ENCODE measurements around the gene ALDH1A3.

Gene ALDH1A3

DNA sequence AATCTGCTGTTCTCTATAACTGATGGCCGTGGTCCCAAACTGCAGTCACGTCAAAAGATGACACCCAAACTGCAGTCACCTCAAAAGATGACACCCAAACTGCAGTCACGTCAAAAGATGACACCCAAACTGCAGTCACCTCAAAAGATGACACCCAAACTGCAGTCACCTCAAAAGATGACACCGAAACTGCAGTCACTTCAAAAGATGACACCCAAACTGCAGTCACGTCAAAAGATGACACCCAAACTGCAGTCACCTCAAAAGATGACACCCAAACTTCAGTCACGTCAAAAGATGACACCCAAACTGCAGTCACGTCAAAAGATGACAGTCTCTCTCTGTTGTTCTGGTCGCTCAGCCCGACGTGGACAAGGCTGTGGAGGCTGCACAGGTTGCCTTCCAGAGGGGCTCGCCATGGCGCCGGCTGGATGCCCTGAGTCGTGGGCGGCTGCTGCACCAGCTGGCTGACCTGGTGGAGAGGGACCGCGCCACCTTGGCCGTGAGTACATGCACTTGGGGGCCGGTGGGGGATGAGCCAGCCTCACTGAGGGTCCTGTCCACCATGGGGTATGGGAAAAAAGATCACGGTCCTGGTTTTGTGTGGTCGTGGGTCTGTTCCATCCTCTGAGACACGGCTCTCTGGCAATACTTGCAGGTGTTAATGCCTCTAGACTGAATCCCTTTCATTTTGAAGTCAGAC, 7.7 kb downstream of the ALDH1A3 start:
- H3K9ac ChIP-seq (ENCODE audit: low read length), result no peak overlapping the region
- no peak overlapping the region for H3K4me3 ChIP-seq (ENCODE audit: low read depth, low read length)
- no peaks in the 10 kb centered on the region for H3K36me3 ChIP-seq (ENCODE audit: control insufficient read depth, insufficient read depth, low read length)
- no peak overlapping the region for H3K27ac ChIP-seq (ENCODE audit: low read depth, low read length)
- H3K4me1 ChIP-seq (ENCODE audit: control insufficient read depth, insufficient read depth, low read length), result peaks cover 12% of the 10 kb centered on the region
- H3K9me3 ChIP-seq (ENCODE audit: control insufficient read depth, insufficient read depth, low read depth, low read length), result no peaks in the 10 kb centered on the region
- peaks cover 17% of the 10 kb centered on the region; the same call in 1 of the 2 replicates for H3K27me3 ChIP-seq (ENCODE audit: control insufficient read depth, insufficient read depth, low read length)

DNA sequence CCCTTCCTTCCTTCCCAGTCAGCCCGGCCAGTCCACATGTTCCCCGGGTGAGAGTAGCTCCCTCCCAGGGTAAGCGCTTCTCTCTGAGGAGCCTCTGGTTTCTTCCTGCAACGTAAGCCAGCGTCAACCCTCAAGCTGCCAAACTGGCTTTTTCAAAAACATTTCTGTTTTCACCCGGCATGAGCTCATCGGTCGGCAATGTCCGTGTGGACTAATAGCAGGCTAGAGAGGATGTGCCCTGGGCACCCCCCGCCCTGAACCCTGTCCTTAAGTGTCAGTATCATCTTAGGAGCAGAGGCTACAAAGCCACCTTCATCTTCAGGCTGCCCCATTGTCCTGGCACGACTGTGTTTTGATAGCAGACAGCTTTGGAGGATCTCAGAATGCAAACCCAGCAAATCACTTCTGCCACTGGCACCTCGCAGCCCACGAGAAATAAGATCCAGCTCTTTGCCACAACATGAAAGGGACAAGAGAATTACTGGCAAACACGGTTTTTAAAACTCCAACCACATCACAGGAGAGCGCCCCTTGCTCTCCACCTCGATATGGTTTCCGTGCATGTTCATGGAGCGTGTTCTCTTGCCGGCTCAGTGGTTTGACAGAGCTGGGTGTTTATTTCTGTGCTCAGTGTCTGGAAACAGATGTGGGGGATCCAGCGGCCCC, 9.9 kb downstream of the ALDH1A3 start:
- H3K4me3 ChIP-seq (ENCODE audit: low read depth, low read length), result no peak overlapping the region
- no peaks in the 10 kb centered on the region for H3K27me3 ChIP-seq (ENCODE audit: control insufficient read depth, insufficient read depth, low read length)
- no peak overlapping the region for H3K27ac ChIP-seq (ENCODE audit: low read depth, low read length)
- H3K9me3 ChIP-seq (ENCODE audit: control insufficient read depth, insufficient read depth, low read depth, low read length), result no peaks in the 10 kb centered on the region
- H3K36me3 ChIP-seq (ENCODE audit: control insufficient read depth, insufficient read depth, low read length), result 0 out of 2 replicates have a peak, but pooled peaks cover 2% of the 10 kb centered on the region
- H3K9ac ChIP-seq (ENCODE audit: low read length), result no peak overlapping the region
- peaks cover 12% of the 10 kb centered on the region for H3K4me1 ChIP-seq (ENCODE audit: control insufficient read depth, insufficient read depth, low read length)

DNA sequence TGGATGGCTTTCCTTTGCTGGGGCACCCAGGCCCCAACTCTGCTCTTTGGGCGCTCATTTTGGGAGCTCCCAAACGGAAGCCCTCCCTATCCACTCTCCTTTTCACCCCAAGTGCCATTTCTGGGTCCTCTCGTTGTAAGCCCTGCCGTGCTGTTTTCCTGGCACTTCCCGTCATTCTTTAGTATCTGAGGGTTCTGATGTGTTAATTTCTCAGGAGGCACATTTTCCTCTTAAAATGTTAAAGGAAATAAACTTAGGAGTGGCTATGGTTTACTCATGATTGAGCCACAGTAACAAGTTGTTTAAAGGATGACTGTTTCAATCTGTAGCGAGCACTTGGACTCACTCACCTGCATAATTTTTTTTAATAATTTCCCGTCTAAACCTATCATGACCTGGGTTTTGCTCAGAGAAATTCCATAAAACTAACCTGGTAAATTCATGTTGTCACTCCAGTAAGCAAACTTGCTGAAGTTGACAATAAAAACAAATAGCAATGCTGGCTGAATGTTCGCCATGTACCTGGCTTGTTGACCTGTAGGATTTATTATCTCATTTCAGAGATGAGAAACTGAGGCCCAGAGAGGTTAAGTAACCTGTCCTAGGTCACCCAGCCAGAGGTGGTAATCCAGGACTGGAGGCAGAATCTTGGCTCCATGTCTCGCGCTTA, 10.6 kb downstream of the ALDH1A3 start:
- Histone ChIP-seq H3K4me1 (ENCODE audit: control insufficient read depth, insufficient read depth, low read length) (peaks cover 12% of the 10 kb centered on the region), H3K36me3 (ENCODE audit: control insufficient read depth, insufficient read depth, low read length) (0 out of 2 replicates have a peak, but pooled peaks cover 2% of the 10 kb centered on the region), H3K4me3 (ENCODE audit: low read depth, low read length) (no peak overlapping the region), H3K27me3 (ENCODE audit: control insufficient read depth, insufficient read depth, low read length) (no peaks in the 10 kb centered on the region), H3K9ac (ENCODE audit: low read length) (no peak overlapping the region), H3K27ac (ENCODE audit: low read depth, low read length) (no peak overlapping the region), H3K9me3 (ENCODE audit: control insufficient read depth, insufficient read depth, low read depth, low read length) (no peaks in the 10 kb centered on the region)

DNA sequence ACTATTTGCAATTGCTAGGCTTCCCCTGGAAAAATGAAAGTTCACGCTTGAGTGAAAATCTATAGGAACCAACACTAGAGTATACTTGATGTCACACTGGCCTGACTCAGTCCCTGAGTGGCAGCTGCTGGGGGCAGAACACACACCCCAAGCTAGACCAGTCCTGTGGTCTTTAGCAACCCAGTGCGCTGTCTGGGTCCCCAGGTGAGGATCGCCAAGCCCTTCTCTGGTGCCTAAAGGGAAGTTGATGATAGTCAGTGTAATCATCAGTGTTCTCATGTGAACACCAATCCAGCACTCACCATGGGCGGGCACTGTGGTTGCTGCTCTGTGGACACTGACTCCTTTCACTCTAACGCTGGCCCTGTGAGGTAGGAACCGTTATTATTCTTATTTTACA, 11.2 kb downstream of the ALDH1A3 start:
- H3K4me3 ChIP-seq (ENCODE audit: low read depth, low read length), result no peak overlapping the region
- H3K9me3 ChIP-seq (ENCODE audit: control insufficient read depth, insufficient read depth, low read depth, low read length), result no peaks in the 10 kb centered on the region
- no peaks in the 10 kb centered on the region for H3K27me3 ChIP-seq (ENCODE audit: control insufficient read depth, insufficient read depth, low read length)
- H3K36me3 ChIP-seq (ENCODE audit: control insufficient read depth, insufficient read depth, low read length), result 0 out of 2 replicates have a peak, but pooled peaks cover 2% of the 10 kb centered on the region
- no peak overlapping the region for H3K9ac ChIP-seq (ENCODE audit: low read length)
- peaks cover 9% of the 10 kb centered on the region for H3K4me1 ChIP-seq (ENCODE audit: control insufficient read depth, insufficient read depth, low read length)
- H3K27ac ChIP-seq (ENCODE audit: low read depth, low read length), result no peak overlapping the region

DNA sequence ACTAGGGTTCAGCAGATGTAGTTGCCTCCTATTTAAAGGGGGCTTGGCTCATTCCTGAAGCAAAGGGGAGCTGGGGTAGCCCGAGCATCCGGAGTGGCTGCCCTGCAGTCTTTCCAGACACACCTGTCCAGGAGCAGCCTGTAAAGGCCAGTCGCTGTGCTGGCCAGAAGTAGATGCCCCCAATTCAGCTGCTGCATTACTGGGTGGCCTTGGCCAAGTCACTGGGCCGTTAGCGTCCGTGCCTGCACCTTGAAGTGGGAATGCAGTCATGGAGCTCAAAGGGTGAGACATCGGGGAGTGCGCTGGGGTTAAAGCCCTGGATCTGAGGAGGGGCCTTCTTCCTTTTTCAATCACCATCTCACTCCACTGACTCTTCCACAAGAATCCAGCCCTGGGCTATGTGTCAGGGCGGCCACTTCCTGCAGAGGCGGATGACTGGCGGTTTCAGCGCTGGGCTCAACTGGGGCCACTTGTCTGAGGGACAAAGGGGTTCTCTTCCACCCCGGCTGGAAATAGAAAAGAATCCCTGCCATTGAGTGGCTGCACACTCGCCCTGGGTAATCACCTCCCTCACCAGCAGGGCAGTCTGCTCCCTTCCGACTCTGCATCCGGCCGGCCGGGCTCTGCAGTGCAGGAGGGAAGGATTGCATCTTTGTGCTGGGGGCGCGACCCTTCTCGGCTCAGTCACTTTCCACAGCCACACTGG, 11.8 kb downstream of the ALDH1A3 start:
- 0 out of 2 replicates have a peak, but pooled peaks cover 2% of the 10 kb centered on the region for H3K36me3 ChIP-seq (ENCODE audit: control insufficient read depth, insufficient read depth, low read length)
- no peaks in the 10 kb centered on the region for H3K27me3 ChIP-seq (ENCODE audit: control insufficient read depth, insufficient read depth, low read length)
- H3K9ac ChIP-seq (ENCODE audit: low read length), result no peak overlapping the region
- H3K9me3 ChIP-seq (ENCODE audit: control insufficient read depth, insufficient read depth, low read depth, low read length), result no peaks in the 10 kb centered on the region
- no peak overlapping the region for H3K27ac ChIP-seq (ENCODE audit: low read depth, low read length)
- no peak overlapping the region for H3K4me3 ChIP-seq (ENCODE audit: low read depth, low read length)
- peaks cover 7% of the 10 kb centered on the region; the same call in 1 of the 2 replicates for H3K4me1 ChIP-seq (ENCODE audit: control insufficient read depth, insufficient read depth, low read length)

DNA sequence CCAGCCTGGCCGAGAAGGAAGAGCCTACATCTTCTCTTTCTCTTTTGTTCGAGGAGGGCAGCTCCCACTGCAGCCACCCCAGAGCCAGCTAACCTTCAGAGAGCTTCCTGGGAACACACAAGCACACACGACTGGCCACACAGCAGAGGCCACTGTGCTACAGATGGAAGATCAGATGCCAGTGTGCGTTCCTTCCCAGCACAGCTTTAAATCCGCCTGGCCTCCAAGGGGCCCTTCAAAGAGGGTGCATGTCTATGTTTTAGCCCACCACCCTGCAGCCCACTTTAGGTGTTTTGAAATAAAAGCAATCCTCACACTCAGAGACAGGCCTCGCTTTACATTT, 12.4 kb downstream of the ALDH1A3 start:
- Histone ChIP-seq H3K9ac (ENCODE audit: low read length) (no peak overlapping the region), H3K27ac (ENCODE audit: low read depth, low read length) (no peak overlapping the region), H3K36me3 (ENCODE audit: control insufficient read depth, insufficient read depth, low read length) (0 out of 2 replicates have a peak, but pooled peaks cover 2% of the 10 kb centered on the region)

DNA sequence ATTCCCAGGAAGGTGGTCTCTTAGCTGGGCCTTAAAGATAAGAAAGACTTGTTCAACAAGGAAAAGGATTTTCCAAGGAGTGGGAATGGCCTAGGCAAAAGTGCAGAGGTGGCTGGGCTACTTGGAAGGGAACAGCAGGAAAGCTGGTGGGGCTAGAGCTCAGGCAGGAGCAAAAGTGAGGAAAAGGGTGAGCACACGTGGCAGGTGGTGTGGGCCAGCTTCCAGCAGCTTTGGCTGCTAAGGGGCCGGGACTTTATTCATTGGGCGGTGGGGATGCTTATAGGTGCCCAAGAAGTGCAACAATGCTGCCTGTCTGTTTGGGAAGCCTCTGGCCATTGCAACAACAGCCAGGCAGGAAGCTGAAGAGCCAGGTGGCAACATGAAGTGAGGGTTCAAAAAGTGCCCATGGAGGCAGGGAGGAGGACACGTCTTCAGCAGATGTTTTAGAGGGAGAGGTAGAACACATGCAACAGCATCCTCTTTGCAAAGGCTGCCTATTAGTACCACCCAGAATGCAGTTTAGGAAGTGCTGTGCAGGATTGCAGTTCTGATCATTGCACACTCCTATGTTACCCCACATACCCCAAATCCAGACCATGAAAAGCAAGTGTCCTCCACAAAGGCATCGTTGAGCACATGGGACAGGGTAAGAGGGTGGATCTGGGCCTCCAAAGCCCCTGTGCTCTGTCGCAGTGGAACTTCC, 13.8 kb downstream of the ALDH1A3 start:
- Histone ChIP-seq H3K9me3 (ENCODE audit: control insufficient read depth, insufficient read depth, low read depth, low read length) (no peaks in the 10 kb centered on the region), H3K27me3 (ENCODE audit: control insufficient read depth, insufficient read depth, low read length) (no peaks in the 10 kb centered on the region), H3K36me3 (ENCODE audit: control insufficient read depth, insufficient read depth, low read length) (peaks cover 6% of the 10 kb centered on the region; the same call in 1 of the 2 replicates), H3K9ac (ENCODE audit: low read length) (no peak overlapping the region), H3K4me3 (ENCODE audit: low read depth, low read length) (no peak overlapping the region), H3K27ac (ENCODE audit: low read depth, low read length) (no peak overlapping the region), H3K4me1 (ENCODE audit: control insufficient read depth, insufficient read depth, low read length) (peaks cover 7% of the 10 kb centered on the region; the same call in 1 of the 2 replicates)

More for the DNA sequence above, 12.4 kb downstream of the ALDH1A3 start:
- Histone ChIP-seq H3K4me1 (ENCODE audit: control insufficient read depth, insufficient read depth, low read length) (peaks cover 7% of the 10 kb centered on the region; the same call in 1 of the 2 replicates), H3K27me3 (ENCODE audit: control insufficient read depth, insufficient read depth, low read length) (no peaks in the 10 kb centered on the region), H3K4me3 (ENCODE audit: low read depth, low read length) (no peak overlapping the region), H3K9me3 (ENCODE audit: control insufficient read depth, insufficient read depth, low read depth, low read length) (no peaks in the 10 kb centered on the region)

DNA sequence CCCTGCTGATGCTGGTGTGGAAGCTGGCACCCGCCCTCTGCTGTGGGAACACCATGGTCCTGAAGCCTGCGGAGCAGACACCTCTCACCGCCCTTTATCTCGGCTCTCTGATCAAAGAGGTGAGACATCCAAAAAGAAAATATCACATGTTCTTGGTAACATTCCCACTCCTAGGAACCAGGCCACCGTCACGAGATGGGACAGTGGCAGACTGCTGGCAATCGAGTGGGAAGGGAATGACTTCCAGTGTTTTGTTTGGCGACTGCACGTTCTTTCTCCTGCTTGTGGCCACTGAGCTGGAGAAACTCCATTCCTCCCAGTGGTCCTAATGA, 14.3 kb downstream of the ALDH1A3 start:
- H3K9me3 ChIP-seq (ENCODE audit: control insufficient read depth, insufficient read depth, low read depth, low read length), result no peaks in the 10 kb centered on the region
- H3K9ac ChIP-seq (ENCODE audit: low read length), result no peak overlapping the region
- no peaks in the 10 kb centered on the region for H3K27me3 ChIP-seq (ENCODE audit: control insufficient read depth, insufficient read depth, low read length)
- H3K27ac ChIP-seq (ENCODE audit: low read depth, low read length), result no peak overlapping the region
- peaks cover 6% of the 10 kb centered on the region; the same call in 1 of the 2 replicates for H3K36me3 ChIP-seq (ENCODE audit: control insufficient read depth, insufficient read depth, low read length)
- peaks cover 6% of the 10 kb centered on the region; the same call in 1 of the 2 replicates for H3K4me1 ChIP-seq (ENCODE audit: control insufficient read depth, insufficient read depth, low read length)
- no peak overlapping the region for H3K4me3 ChIP-seq (ENCODE audit: low read depth, low read length)

DNA sequence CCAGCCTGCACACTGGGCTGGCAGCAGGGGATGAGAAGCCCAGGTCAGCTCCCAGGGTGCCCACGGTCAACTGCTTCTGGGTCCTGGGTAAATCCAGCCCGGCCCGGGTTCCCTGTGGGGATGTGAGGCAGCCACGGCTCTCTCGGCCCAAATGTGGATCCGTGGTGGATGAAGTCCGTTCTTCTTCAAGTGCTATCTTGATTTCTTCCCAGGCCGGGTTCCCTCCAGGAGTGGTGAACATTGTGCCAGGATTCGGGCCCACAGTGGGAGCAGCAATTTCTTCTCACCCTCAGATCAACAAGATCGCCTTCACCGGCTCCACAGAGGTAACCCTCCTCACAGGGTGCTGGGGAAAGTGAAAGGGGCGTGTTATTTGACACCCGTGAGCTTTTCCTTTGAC, 16.1 kb downstream of the ALDH1A3 start:
- H3K36me3 ChIP-seq (ENCODE audit: control insufficient read depth, insufficient read depth, low read length), result peaks cover 6% of the 10 kb centered on the region; the same call in 1 of the 2 replicates
- H3K27ac ChIP-seq (ENCODE audit: low read depth, low read length), result no peak overlapping the region
- no peak overlapping the region for H3K9ac ChIP-seq (ENCODE audit: low read length)
- no peak overlapping the region for H3K4me3 ChIP-seq (ENCODE audit: low read depth, low read length)
- peaks cover 13% of the 10 kb centered on the region; the same call in 1 of the 2 replicates for H3K4me1 ChIP-seq (ENCODE audit: control insufficient read depth, insufficient read depth, low read length)
- H3K9me3 ChIP-seq (ENCODE audit: control insufficient read depth, insufficient read depth, low read depth, low read length), result no peaks in the 10 kb centered on the region
- no peaks in the 10 kb centered on the region for H3K27me3 ChIP-seq (ENCODE audit: control insufficient read depth, insufficient read depth, low read length)
